T-helper 9 cell (primary cell): ENCODE results near the gene GZMB.
A peak's percentile ranks its signal among the peaks of the same experiment; 100 is the strongest.
"Not testable (repeated sequence)": the region's sequence is repeated elsewhere in the genome, so short reads cannot be mapped to it uniquely, and the experiment has no call there.

Experiments
- DNase-seq: peaks from one replicate; pipeline ENCODE4 v3.0.0-alpha.2; 2020

Gene GZMB

DNA sequence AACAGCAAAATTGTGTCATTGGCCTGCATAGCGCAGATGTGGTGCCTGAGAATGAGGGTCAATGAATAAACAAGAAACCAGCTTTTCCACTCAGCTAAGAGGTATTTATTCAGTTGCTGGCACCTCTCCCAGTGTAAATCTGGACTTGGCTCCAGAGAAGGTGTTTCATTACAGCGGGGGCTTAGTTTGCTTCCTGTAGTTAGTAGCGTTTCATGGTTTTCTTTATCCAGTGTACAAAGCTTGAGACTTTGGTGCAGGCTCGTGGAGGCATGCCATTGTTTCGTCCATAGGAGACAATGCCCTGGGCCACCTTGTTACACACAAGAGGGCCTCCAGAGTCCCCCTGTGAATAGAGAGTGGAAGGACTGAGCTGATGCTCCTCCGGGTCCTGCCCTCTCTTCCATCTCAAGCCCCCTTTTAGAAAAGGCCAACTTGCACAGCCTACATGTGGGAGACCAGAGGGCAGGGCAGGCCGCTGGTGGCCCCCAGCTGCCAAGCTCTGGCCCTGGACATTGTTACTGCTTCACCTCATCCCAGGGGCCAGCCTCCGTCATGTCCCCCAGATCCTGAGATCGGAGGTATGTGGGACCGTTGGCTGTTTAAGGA, 3.0 kb downstream of the GZMB start:
- DNase-seq, result no peak

DNA sequence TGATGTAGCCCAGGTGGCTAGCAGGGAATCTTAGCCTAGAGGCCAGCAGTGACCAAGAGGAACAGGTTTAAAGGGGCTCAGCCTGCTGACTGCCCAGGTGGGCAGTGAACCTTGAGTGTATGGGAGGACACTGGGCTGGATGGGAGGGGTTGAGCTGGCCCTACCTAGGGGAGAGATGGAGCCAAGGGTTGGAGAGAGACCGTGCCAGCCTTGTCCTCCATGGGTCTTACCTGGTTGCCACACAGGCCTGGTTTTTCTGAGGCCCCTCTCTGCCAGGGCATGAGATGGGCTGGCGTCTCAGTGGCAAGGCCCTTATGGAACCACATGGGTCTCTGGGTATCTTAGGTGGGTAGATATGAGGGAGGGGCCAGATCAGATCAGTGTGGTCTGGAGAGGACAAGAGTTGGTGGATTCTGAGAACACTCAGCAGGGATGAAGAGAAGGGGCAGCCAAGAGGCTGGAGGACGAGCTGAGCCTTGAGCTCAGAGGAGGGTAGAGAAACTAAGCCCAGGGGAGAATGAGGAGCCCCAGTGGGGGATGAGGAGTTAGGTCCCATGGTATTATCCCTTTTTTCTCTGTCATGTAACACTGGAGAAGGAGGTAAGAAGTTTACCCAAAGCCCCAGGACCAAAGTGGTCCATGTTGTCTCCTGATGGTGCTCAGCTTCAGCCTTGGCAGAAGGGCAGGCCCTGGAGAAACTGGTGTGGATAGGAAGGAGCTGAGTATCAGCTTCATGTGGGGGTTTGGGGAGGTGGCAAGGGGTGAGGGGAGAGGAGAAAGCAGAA, 3.7 kb downstream of the GZMB start:
- no peak for DNase-seq

DNA sequence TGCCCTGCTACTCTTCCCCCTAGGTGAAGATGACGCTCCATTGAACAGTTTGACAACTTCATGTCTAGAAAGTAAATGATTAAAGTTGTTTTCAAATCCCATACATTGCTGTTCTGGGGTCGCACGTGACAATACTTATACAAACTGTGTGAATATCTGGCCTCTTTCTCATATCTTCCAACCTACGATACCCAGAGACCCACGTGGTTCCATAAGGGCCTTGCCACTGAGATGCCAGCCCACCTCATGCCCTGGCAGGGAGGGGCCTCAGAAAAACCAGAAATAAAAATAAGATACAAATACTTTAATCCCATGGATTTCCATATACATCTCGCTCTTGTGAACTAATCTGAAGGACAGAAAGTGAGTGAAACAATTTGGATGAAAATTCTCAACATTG, 4.5 kb downstream of the GZMB start:
- no peak for DNase-seq

DNA sequence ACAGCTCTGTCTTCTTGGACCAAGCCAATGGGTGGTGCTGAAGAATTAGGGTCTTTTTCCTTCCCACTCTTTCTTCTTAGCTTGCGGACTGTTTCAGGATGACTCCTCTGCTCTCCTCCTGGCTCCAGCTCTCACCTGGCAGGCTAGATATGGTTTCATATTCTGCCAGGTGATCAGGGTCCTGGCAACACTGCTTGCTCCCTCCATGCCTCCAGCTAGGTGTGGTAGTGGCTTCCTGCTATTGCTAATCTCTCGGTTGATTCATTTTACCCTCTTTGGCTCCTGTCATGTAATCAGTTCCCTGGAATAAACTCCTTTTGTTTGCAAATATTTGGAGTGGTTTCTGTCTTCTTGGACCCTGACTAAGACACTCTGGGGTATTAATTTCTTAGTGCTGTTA, 20.2 kb downstream of the GZMB start:
- no peak for DNase-seq

DNA sequence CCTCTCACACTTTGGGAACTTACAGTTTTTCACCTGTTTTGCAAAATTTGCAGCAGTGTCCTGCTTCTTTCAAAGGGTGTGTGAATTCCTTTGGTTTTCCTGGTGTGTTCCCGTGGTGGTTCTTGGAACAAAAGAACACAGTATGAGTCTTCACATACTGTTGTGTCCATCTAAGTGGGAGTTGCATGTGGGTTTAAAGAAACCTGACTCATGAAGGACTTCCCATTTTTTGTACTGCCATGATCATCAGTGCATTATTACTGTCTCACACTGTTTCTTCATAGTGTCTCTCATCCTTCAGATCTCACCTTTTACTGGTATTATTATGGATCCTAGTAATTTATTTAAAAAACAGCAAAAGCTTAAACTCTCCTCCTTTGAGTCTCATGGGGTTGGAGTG, 20.7 kb downstream of the GZMB start:
- no peak for DNase-seq

DNA sequence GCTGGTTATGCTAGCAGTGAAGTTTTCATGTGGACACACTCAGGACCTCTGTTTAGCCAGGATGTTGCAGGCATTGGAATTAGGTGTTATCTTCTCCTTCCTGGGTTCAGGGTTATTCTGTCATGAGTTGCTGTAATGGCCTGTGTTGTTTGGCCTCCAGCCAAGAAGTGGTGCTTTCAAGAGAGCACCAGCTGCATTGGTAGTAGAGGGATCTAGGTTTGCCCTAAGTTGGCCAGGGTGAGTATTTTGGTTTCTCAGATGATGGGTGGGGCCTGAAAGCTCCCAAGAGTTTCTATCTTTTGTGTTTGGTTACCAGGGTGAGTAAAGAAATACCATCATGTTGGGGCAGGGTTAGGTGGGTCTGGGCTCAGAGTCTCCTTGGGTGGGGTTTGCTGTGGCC, 21.8 kb downstream of the GZMB start:
- no peak for DNase-seq

DNA sequence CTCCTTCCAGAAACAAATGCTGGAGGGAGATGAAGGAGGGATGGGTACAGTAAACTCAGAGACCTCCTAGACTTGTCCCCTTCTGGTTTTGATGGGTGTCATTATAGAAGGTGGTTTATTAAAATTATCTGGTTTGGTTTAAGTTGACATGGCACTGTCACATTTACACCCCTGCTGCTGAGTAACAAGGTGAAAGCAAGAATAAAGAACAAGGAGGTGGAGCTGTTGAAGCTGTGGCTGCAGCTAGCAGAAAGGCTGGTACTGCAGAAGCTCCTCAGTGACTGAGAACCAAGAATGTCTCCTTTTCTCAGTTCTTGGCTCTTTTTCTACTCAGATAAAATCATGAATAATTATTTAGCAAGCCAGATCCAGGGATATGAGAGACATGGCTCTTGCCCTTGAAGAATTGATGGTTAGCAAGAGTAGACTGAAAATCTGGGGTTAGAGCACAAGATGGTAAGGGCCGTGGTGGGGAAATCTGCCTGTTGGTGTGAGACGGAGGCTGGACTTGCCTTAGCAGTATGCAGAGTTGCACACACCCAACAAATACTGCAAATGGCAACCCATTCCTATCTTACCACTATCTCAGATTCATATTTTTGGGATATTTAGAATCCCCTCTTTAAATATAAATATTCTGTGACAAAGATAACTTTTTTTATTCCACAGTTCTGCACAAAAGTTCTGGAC, 24.2 kb downstream of the GZMB start, which contains the start of gene GZMH:
Gene GZMH, minus strand, starts transcription at position 31 of the 690 bp plus-strand sequence. CDS start 72 bp downstream, outside the sequence.
- no peak for DNase-seq

DNA sequence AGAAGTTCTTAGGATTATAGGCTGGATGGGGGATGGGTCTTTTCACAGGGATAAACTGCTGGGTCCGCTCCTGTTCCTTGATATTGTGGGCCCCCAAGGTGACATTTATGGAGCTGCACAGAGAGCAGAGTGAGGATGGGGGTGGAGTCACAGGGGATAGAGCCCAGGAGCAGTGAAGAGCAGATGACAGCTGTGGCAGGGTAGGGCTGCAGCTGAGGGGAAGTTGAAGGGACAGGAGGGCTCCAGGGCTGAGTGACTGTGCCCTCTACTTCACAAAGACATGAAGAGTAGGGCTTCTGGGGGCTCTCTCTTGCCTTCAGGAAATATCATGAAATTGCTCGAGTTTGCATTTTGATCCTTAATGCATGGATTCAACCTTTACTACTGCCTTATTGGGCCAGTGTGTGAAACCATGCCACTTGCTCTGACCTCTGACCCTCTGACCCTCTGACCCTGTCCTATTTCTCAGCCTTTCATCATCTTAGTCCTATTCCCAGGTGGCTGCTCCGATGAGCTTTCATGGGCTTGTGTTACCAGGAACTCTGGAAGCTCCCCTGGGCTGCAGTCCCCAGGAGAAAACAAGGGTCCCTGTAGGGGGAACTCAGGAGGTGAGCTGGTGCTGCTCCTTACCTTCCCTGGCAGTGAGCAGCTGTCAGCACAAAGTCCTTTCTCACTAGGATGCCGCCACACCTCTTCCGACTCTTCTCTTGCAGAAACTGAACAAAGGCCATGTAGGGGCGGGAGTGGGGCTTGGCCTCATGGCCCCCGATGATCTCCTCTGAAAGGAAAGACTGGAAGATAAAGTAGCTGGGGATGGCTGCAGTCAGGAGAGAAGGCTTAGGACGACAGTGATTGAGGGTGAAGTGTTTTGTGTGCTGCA, 26.1 kb downstream of the GZMB start:
- DNase-seq, result no peak

DNA sequence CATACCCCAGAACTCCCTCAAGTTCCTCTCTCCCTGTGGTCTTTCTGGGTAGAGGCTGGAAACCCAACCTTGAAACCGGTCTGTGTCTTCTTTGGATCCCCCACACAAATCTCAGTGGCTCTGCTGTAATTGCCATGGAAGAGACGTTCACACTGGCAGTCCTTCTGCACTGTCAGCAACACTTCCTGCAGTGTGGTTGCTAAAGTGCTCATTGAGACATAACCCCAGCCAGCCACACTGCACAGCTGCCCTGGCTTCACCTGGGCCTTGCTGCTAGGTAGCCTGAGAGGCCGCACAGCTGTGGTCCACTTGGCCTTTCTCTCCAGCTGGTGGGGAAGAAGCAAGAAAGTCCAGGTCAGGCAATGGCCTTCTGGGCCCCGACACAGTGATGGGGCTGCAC, 26.9 kb downstream of the GZMB start:
- DNase-seq, result no peak

DNA sequence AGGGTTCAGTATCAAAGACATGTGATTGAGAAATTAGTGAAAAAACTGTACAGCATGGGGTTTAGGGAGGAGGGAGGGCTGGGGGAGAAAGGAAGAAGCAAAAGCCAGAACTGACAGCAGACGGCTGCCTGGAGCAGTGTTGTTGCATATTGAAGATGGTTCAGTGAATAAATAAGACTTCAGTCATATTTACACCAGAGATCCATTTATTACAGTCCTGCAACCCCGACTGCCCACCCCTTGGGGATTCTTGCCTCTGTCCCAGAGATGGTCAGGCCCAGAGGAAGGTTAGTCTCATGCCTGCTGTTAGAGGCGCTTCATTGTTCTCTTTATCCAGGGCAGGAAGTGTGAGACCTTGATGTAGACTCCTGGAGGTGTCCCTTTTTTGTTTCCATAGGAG, 27.7 kb downstream of the GZMB start:
- no peak for DNase-seq

DNA sequence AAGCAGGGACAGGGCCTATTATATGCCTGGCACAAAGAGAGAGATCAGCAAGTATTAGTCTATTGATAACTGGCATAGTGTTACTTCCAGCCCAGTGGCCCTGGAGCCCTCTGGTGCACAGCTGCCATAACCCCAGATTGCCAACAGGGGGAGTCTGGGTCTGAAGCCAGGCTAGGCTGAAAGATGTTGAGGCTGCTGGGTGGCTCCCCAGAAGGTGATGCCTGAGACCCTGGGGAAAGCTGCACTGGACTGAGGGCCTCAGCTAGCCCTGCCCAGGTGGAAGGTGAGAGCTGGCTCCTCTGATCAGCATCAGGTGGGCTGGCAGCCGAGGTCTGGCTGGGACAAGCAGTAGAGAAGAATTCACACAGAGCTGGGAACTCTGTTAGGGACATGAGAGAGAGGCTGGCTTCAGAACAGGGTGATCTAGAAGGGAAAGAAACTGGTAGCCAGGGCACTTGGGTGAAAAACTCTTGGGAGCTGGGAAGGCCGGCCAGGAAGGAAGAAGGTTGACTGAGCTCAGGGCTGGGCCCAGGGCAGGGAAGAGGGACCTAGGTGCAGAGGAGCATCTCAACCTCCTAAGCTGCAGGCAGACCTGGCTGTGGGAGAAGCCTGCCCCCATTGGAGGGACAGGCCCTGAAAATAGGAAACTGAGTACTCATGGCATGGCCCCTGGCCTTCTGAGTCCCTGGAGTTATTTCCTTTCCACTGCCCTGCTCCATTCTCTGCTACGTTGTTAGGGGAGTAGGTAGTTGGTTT, 28.4 kb downstream of the GZMB start:
- peak; percentile 46 for DNase-seq

DNA sequence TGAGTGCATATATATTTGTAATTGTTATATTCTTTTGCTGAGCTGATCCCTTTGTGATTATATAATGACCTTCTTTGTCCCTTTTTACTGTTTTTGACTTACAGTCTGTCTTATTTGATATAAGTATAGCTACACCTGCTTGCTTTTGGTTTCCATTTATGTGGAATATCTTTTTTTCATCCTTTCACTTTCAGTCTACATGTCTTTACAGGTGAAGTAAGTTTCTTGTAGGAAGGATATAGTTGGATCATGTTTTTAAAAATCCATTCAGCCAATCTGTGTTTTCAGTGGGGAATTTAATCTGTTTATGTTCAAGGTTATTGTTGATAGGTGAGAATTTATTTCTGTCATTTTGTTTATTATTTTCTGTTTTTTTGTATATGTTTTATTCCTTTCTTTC, 36.6 kb downstream of the GZMB start:
- DNase-seq, result no peak

DNA sequence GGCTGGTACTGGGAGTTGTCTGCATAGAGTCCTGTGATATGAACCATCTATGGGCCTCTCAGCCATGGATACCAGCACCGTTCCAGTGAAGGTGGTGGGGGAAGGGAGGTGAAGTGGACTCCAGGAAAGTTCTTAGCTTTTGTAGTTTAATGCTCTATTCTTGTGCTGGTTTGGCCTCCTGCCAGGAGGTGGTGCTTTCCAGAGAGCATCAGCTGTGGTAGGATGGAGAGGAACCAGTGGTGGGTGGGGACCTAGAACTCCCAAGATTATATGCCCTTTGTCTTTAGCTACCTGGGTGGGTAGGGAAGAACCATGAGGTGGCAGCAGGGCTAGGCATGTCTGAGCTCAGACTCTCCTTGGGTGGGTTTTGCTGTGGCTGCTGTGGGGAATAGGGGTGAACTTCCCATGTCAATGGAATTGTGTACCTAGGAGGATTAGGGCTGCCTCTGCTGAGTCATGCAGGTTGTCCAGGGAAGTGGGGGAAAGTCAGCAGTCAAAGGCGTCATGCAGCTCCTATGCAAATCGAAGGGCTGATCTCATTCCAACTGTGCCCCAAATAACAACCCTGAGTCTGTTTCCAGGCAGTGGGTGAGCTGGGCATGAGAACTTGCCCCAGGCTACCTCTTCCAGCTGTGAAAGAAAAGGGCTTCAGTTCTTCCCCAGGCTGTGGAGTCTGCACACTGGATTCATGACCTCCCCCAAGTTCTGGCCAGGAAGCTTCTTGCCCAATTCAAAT, 38.7 kb downstream of the GZMB start:
- DNase-seq, result no peak

DNA sequence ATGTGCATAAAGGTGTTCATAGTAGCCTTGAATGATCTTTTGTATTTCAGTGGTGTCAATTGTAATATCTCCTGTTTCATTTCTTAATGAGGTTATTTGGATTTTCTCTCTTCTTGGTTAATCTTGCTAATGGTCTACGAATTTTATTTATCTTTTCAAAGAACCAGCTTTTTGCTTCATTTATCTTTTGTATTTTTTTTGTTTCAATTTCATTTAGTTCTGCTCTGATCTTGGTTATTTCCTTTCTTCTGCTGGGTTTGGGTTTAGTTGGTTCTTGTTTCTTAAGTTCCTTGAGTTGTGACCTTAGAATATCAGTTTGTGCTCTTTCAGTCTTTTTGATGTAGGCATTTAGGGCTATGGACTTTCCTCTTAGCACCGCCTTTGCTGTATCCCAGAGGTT, 43.0 kb downstream of the GZMB start:
- DNase-seq, result not testable (repeated sequence)

DNA sequence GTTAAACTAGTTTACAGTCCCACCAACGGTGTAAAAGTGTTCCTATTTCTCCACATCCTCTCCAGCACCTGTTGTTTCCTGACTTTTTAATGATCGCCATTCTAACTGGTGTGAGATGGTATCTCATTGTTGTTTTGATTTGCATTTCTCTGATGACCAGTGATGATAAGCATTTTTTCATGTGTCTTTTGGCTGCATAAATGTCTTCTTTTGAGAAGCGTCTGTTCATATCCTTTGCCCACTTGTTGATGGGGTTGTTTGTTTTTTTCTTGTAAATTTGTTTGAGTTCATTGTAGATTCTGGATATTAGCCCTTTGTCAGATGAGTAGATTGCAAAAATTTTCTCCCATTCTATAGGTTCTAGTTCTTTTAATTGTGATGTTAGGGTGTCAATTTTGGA, 49.6 kb downstream of the GZMB start:
- not testable (repeated sequence) for DNase-seq
